GM12875 (cell line): ENCODE results near the gene RASA3.
"Not testable (repeated sequence)": the region's sequence is repeated elsewhere in the genome, so short reads cannot be mapped to it uniquely, and the experiment has no call there.

Source experiments
- H3K4me3 ChIP-seq: one replicate; pipeline ENCODE4 v1.5.1; 2011; ENCODE audit warnings: low read depth, low read length, control low read depth
- TF ChIP-seq, protein P1 (sequence below): IDR thresholded peaks from 2 replicates; pipeline ENCODE4 v1.5.1; 2011; ENCODE audit warnings: low read depth, mild to moderate bottlenecking, control low read depth, inconsistent platforms, low read length, moderate library complexity, borderline replicate concordance; ENCODE audit not compliant: insufficient read depth

Gene RASA3

DNA sequence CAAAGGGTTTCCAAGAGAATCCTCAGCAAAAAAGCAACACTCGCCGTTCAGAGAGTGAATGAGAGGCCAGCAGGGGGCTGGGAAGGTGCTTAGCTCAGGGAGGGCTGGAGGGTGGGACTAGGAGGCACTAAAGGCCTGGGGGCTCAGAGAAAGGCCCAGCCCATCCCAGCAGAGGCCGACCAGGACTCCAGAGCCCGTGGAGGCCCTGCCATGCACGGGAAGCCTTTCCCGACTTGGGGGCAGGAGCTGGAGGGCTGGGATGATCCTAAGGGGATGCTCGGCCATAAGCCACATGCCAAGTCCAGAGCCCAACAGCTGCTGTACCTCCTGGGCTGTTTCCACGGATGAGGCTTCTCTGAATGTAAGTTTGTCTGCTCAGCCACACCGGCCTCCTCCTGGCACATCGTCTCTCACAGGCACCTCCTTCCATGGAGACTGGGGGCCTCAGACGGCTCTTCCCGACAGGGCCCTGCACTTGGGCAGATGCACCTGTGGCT lies 19.5 kb downstream of the RASA3 start:
- TF ChIP-seq, protein P1, sequence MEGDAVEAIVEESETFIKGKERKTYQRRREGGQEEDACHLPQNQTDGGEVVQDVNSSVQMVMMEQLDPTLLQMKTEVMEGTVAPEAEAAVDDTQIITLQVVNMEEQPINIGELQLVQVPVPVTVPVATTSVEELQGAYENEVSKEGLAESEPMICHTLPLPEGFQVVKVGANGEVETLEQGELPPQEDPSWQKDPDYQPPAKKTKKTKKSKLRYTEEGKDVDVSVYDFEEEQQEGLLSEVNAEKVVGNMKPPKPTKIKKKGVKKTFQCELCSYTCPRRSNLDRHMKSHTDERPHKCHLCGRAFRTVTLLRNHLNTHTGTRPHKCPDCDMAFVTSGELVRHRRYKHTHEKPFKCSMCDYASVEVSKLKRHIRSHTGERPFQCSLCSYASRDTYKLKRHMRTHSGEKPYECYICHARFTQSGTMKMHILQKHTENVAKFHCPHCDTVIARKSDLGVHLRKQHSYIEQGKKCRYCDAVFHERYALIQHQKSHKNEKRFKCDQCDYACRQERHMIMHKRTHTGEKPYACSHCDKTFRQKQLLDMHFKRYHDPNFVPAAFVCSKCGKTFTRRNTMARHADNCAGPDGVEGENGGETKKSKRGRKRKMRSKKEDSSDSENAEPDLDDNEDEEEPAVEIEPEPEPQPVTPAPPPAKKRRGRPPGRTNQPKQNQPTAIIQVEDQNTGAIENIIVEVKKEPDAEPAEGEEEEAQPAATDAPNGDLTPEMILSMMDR = no peak
- no peak overlapping the region for H3K4me3 ChIP-seq

DNA sequence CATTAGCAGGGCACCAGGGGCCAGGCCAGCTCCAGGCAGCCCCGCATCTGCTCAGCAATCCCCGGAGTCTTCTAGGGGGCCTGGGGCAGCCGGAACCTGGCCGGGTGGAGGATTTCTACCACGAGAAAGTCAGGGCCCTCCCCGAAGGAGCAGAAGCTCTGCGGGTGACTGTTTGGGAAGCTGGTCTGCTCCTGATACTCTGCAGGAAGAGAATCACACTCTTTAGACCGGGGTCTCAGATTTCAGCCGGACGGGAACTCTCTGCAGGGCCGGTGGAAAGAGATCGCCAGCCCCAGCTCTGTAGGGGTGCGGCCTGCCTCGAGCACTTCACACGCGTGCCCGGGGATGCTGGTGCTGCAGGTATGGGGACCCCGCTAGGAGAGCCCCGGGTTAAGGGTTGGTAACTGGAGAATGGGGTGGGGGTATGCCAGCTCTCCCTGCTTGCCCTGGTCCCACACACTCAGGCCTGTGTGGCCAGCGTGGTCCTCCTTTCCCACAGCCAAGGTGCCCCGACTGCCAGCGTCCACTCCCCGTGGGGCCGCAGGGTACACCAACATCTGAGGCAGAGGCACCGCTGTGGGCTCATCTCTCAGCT lies 20.1 kb downstream of the RASA3 start:
- H3K4me3 ChIP-seq = no peak overlapping the region
- TF ChIP-seq, protein P1 = no peak

DNA sequence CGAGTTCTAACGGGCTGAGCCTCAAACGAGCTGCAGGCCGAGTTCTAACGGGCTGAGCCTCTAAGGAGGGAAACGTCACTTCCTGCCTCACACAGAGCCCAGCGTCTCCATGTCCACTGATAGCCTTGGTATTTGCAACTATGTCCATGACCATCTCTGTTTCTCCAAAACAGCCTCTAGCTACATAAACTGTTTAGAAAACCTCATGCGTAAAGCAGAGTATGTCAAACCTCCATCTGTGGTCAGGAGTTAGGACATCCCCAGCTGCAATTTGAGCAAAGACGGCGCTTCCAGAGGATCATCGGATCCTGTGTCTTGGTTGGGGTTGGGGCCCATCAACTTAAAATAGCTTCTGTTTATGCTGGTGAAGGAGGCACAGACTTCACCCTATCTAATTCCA lies 20.8 kb downstream of the RASA3 start:
- no peak overlapping the region for H3K4me3 ChIP-seq
- TF ChIP-seq, protein P1 = no peak

DNA sequence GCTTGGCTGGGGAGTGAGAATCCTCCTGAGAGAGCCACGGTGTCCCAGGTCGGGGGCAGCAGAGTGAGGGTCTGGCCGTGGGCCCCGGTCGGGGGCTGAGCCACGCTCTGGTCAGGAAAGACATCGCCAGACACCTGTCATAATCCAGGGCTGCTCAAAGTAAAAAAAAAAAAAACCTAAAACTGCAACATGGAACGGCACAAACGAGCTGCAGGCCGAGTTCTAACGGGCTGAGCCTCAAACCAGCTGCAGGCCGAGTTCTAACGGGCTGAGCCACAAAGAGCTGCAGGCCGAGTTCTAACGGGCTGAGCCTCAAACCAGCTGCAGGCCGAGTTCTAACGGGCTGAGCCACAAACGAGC lies 21.6 kb downstream of the RASA3 start:
- not testable (repeated sequence) for H3K4me3 ChIP-seq

DNA sequence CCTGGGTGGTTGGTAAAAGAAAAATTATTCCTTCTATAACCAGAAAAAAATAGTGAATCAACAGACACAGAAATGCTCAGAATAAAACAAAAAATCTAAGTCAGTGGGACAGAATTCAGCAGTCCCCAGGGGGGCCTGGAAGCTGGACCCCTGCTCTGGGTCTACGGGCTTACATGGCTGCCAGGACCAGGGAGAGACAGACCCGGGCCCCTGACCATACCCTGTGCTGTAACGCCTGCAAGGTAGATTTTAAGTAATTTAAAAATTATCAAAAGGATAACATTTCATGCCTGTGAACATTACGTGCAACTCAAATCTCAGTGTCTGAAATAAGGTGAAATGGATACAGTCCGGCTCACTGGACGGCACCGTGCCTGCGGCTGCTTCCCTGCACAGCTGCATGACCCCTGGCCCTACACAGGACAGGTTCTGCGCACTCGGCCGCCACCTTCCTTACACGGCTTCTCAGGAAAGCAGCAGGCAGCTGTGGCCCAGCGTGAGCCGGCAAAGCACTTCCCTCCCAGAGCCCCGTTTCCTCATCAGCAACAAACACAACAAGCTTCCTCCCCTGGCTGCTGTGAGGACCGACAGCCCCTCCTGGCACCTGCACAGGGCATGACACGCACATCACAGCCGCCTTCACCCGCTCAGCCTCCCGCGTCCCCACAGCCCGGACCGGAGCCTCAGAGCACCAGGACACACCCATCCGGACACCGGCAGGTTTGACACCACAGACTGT lies 22.2 kb downstream of the RASA3 start:
- H3K4me3 ChIP-seq = no peak overlapping the region
- TF ChIP-seq, protein P1 = peak; percentile 28; the same call in 1 of the 2 replicates

DNA sequence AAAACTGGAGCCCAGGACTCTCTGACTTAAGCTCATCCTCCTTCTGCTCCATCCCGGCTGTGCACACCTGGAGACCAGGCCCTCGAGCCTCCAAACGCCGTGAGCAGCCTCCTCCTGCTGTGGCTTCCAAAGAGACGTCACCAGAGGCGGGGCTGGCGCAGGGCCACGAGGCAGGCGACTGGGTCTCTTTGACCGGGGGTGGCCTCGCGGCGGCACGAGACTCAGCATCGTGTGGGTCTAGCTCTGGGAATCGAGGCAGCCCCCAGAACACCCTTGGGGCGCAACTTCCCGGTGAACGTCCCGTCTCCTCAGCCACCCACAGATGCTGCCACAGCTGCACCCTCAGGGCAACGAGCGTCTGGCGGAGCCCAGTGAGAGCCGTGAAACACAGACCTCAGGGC lies 22.8 kb downstream of the RASA3 start:
- TF ChIP-seq, protein P1 = no peak
- no peak overlapping the region for H3K4me3 ChIP-seq

DNA sequence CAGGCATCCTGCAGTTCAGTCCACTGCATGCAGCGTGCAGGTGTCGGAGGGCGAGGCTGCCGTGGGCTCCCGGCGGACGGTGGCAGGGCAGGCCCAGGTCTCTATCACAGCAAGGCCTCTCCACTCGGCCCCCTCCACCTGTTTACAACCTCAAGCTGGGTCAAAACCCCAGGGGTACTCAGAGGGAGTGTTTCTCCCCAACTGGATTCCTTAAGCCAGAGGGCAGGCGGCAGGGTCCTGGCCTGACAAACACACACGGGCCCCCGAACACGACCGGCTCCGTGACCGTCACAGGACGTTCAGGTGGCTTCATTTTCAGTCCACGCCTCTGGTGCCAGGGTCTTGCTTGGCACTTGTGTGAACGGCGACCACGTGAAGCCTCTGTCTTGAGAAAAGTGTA lies 23.5 kb downstream of the RASA3 start:
- TF ChIP-seq, protein P1 = no peak
- no peak overlapping the region for H3K4me3 ChIP-seq
